Right lobe of liver (tissue), 4 donors: ENCODE results near the gene NRDC.

Source experiments
- POLR2A ChIP-seq: fragments of 450-650 bp; IDR thresholded peaks from one replicate; pipeline ENCODE4 v1.6.1; 2017; ENCODE audit warnings: antibody characterized with exemption, mild to moderate bottlenecking
- TF ChIP-seq, protein P1 (sequence below), 4 donors: fragments of 200-600 bp in 3 of 4; fragments of 450-650 bp in 1 of 4; IDR thresholded peaks; one replicate each; pipeline versions ENCODE4 v1.5.1 to v1.8.0; 2016 to 2022; ENCODE audit warnings: antibody characterized with exemption in 4 of 4, mild to moderate bottlenecking in 2 of 4
- donor health status: DM: no; HTN: no; CAD: no.
- donor health status: DM: no; HTN: no; CAD: no.
- donor health status: DM: no; HTN: yes; CAD: no.

DNA sequence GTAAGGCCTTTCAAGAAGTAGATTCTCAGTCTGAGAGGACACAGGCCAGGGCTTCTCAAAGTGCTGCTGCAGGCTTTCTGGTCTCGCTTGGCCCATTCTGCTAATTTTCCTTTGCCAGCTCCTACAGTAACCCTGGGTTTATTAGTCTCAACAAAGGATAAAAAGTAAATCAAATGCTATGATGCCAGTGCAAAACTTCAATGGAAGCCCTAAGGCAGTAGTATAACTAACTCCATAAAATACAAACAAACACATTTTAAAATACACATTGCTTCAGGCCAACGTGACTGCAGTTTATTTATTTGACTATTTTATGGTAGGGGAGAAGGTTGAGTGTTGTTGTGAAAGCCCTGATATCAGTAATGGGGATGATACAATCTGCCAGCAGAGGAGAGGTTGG lies 89.6 kb downstream of the NRDC start:
- TF ChIP-seq POLR2A, result no peak
- TF ChIP-seq, protein P1, sequence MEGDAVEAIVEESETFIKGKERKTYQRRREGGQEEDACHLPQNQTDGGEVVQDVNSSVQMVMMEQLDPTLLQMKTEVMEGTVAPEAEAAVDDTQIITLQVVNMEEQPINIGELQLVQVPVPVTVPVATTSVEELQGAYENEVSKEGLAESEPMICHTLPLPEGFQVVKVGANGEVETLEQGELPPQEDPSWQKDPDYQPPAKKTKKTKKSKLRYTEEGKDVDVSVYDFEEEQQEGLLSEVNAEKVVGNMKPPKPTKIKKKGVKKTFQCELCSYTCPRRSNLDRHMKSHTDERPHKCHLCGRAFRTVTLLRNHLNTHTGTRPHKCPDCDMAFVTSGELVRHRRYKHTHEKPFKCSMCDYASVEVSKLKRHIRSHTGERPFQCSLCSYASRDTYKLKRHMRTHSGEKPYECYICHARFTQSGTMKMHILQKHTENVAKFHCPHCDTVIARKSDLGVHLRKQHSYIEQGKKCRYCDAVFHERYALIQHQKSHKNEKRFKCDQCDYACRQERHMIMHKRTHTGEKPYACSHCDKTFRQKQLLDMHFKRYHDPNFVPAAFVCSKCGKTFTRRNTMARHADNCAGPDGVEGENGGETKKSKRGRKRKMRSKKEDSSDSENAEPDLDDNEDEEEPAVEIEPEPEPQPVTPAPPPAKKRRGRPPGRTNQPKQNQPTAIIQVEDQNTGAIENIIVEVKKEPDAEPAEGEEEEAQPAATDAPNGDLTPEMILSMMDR (IDR thresholded peaks at IDR 0.05), result no peak
